HepG2 (cell line): ENCODE results near the gene LRRC8E. TPM values are rescaled to one million over a fixed set of nuclear protein-coding genes. Genes with fewer than 3 reads are reported as not detected.

Source experiments
- ATAC-seq: fragments of 200-7000 bp; cut with Tn5 transposase; 3 replicates; pipeline ENCODE4 v1.9.1; 2020; ENCODE audit warnings: mild to moderate bottlenecking, moderate library complexity
- BruUV-seq: library from RNA; stranded (reverse); fragments of 400-500 nt; replicated peaks from 2 replicates; lab custom pipeline; 2021; lab: Mats Ljungman, UMichigan
- CTCF ChIA-PET: fragments of 300-600 bp; formaldehyde crosslinking; extraction: SDS; loops from one replicate; lab custom pipeline; 2021; ENCODE audit warnings: low total read pairs, inconsistent platforms, low intra/inter-chr PET ratio; lab: Yijun Ruan, JAX
- POLR2A ChIA-PET: fragments of 350-600 bp; sonication (Branson Sonifier 250); formaldehyde crosslinking; loops from one replicate; lab custom pipeline; 2020; ENCODE audit warnings: antibody characterized with exemption, inconsistent platforms; lab: Yijun Ruan, JAX
- DNase-seq: peaks from one replicate; pipeline ENCODE4 v3.0.0-alpha.2; 2015; ENCODE audit warnings: low spot score
- FAIRE-seq: peaks from 3 replicates; lab custom pipeline; 2011; peaks lifted over from hg19 to GRCh38; lab: Jason Lieb, UNC
- H2AFZ ChIP-seq: one replicate; pipeline ENCODE4 v1.6.1; 2011; ENCODE audit warnings: low read length, inconsistent platforms
- H3K27ac ChIP-seq: fragments of 300-600 bp; 3 replicates; pipeline ENCODE4 v1.8.0; 2011; ENCODE audit warnings: mixed run types, mild to moderate bottlenecking, mixed read lengths, low read length, inconsistent platforms; ENCODE audit not compliant: insufficient read depth; ENCODE audit errors: extremely low read length
- H3K27me3 ChIP-seq, 2 experiments: fragments of 200-600 bp in 1 of 2; 2 replicates in 1 of 2; 3 replicates in 1 of 2; pipeline versions ENCODE4 v1.6.0 to v1.8.0; 2011; ENCODE audit warnings: low read length in 2 of 2, mild to moderate bottlenecking in 2 of 2, moderate library complexity in 2 of 2, inconsistent platforms in 1 of 2; ENCODE audit not compliant: insufficient read depth in 2 of 2, control insufficient read depth in 1 of 2
- H3K36me3 ChIP-seq, 2 experiments: fragments of 200-600 bp in 1 of 2; replicated peaks in 1 of 2; 2 replicates in 1 of 2; 3 replicates in 1 of 2; pipeline versions ENCODE4 v1.5.1 to v1.8.0; 2011; ENCODE audit warnings: low read length in 2 of 2, inconsistent platforms in 1 of 2; ENCODE audit not compliant: insufficient read depth in 2 of 2, control insufficient read depth in 1 of 2
- H3K4me1 ChIP-seq: 2 replicates; pipeline ENCODE4 v1.5.1; 2012; ENCODE audit warnings: low read length, inconsistent platforms; ENCODE audit not compliant: insufficient read depth
- H3K4me2 ChIP-seq: 2 replicates; pipeline ENCODE4 v1.6.0; 2011; ENCODE audit warnings: low read depth, low read length, inconsistent platforms
- H3K4me3 ChIP-seq, 3 experiments: fragments of 200-600 bp in 1 of 3; sonication (generic), shearing (Covaris generic) in 1 of 3; replicated peaks in 1 of 3; 2 replicates each; pipeline ENCODE4 v1.5.1; 2011 to 2016; ENCODE audit warnings: low read length in 3 of 3, inconsistent platforms in 2 of 3, low read depth in 2 of 3, mild to moderate bottlenecking in 2 of 3, control low read depth in 1 of 3, mixed read lengths in 1 of 3; ENCODE audit not compliant: insufficient read depth in 1 of 3
- H3K79me2 ChIP-seq: one replicate; pipeline ENCODE4 v1.6.1; 2011; ENCODE audit warnings: low read length, inconsistent platforms; ENCODE audit not compliant: insufficient read depth
- H3K9ac ChIP-seq: 2 replicates; pipeline ENCODE4 v1.6.0; 2011; ENCODE audit warnings: mild to moderate bottlenecking, low read depth, low read length, inconsistent platforms; ENCODE audit not compliant: insufficient read depth
- H3K9me3 ChIP-seq: 2 replicates; pipeline ENCODE4 v1.5.1; 2012; ENCODE audit warnings: mild to moderate bottlenecking, low read length
- H4K20me1 ChIP-seq: 2 replicates; pipeline ENCODE4 v1.6.0; 2011; ENCODE audit warnings: inconsistent platforms, mild to moderate bottlenecking, low read length, moderate library complexity; ENCODE audit not compliant: insufficient read depth
- ARNT2 ChIP-seq: sonication (generic); formaldehyde crosslinking; IDR thresholded peaks from 2 replicates; pipeline ENCODE4 v1.8.0; 2022; ENCODE audit warnings: mild to moderate bottlenecking, low read depth, missing genetic modification reagents, moderate library complexity
- ETV5 ChIP-seq: IDR thresholded peaks from 2 replicates; pipeline ENCODE4 v1.6.1; 2018; ENCODE audit warnings: missing biosample characterization, missing genetic modification reagents, inconsistent platforms, borderline replicate concordance
- GMEB1 ChIP-seq: sonication (generic); formaldehyde crosslinking; IDR thresholded peaks from 2 replicates; pipeline ENCODE4 v1.5.1; 2020; ENCODE audit warnings: missing genetic modification reagents, mild to moderate bottlenecking, borderline replicate concordance
- KAT8 ChIP-seq: IDR thresholded peaks from 2 replicates; pipeline ENCODE4 v1.6.1; 2016; ENCODE audit warnings: missing genetic modification reagents, missing compliant biosample characterization
- MEIS2 ChIP-seq: sonication (generic); formaldehyde crosslinking; IDR thresholded peaks from 2 replicates; pipeline ENCODE4 v1.9.0; 2021; ENCODE audit warnings: mild to moderate bottlenecking, missing genetic modification reagents
- POLR2AphosphoS5 ChIP-seq: IDR thresholded peaks from 2 replicates; pipeline ENCODE4 v1.6.1; 2012; ENCODE audit warnings: low read depth, low read length
- RBM39 ChIP-seq: fragments of 200-400 bp; formaldehyde crosslinking; IDR thresholded peaks from one replicate; pipeline ENCODE4 v1.6.1; 2018; ENCODE audit warnings: antibody characterized with exemption, mild to moderate bottlenecking, low read depth, low read length; ENCODE audit not compliant: poor library complexity, severe bottlenecking
- REL ChIP-seq: sonication (generic); formaldehyde crosslinking; conservative IDR thresholded peaks from 2 replicates; pipeline ENCODE4 v1.8.0; 2022; ENCODE audit warnings: mild to moderate bottlenecking, missing genetic modification reagents, moderate library complexity
- ZNF446 ChIP-seq: sonication (generic); formaldehyde crosslinking; IDR thresholded peaks from 2 replicates; pipeline ENCODE4 v1.5.0; 2020; ENCODE audit warnings: mild to moderate bottlenecking, missing genetic modification reagents
- ZNF574 ChIP-seq: sonication (generic); formaldehyde crosslinking; IDR thresholded peaks from 2 replicates; pipeline ENCODE4 v1.4.0; 2020; ENCODE audit warnings: missing genetic modification reagents
- ZNF770 ChIP-seq: sonication (generic); formaldehyde crosslinking; IDR thresholded peaks from 2 replicates; pipeline ENCODE4 v1.5.0; 2020; ENCODE audit warnings: mild to moderate bottlenecking, missing genetic modification reagents
- WGBS: methylation state at CpG from one replicate; pipeline ENCODE4 v1.1.6; 2017; ENCODE audit warnings: low lambda C conversion rate; 5-methylcytosine and 5-hydroxymethylcytosine counted together
- in situ Hi-C: cut with HindIII; loops from 2 replicates; pipeline ENCODE4 v1.10.0; 2017; ENCODE audit warnings: low pct_unique_long_range_greater_than_20kb; ENCODE audit not compliant: extremely low pct_ligation_motif_present
- intact Hi-C: fragments of 100-400 bp; cut with micrococcal nuclease; formaldehyde crosslinking; loops from one replicate; pipeline ENCODE4 v1.10.0; 2022; ENCODE audit not compliant: unreplicated experiment
- polyA plus RNA-seq, 8 experiments: library from polyadenylated mRNA; depleted of rRNA in 3 of 8; stranded (reverse) in 7 of 8; unstranded in 1 of 8; fragments of >200 nt; fragmentation: Illumina TruSeq in 4 of 8; extraction: Trizol in 4 of 8; gene quantifications; 2 replicates each; pipeline versions ENCODE4 v1.2.1 to v1.2.3, GENCODE V29; 2011 to 2016; ENCODE audit warnings: low read depth in 4 of 8, missing spikeins in 1 of 8, mixed read lengths in 1 of 8; ENCODE audit not compliant: insufficient read depth in 1 of 8
- total RNA-seq, 5 experiments: library from RNA; depleted of rRNA; stranded (reverse); fragments of >200 nt; fragmentation: Illumina TruSeq; extraction: Trizol; gene quantifications; 2 replicates each; pipeline ENCODE4 v1.2.3, GENCODE V29; 2016; ENCODE audit warnings: low read depth in 1 of 5

LRRC8E gene
- total and polyA plus RNA-seq, 2 of the 13 experiments (the other 11 are each of a cell fraction or from before 2014, with no cell fraction given): 8.0 to 10.3 TPM

- TF ChIP-seq RBM39: peak; percentile 75
These were observed 30.5 kb downstream of the LRRC8E start (continued) for GRCh38 chr19:7918615-7919421.

GRCh38 chr19:7919610-7920518 lies 31.6 kb downstream of the LRRC8E start, which contains the start of gene SNAPC2:
TSS of gene SNAPC2 (plus strand) at chr19:7920338. CDS start at chr19:7920367, 29 bp downstream.
- no peaks in the 10 kb centered on the region for H3K9me3 ChIP-seq
- intact Hi-C loops: no loop called here
- H4K20me1 ChIP-seq: peaks cover 5% of the 10 kb centered on the region; the same call in 1 of the 2 replicates
- in situ Hi-C loops: loop anchor here (5.0 kb wide), 1 partner anchor 68 kb away; no protein-coding TSS in a partner anchor
- peaks cover 41% of the 10 kb centered on the region for H3K4me1 ChIP-seq
- no peaks in the 10 kb centered on the region; a peak in 1 of 5 replicates for H3K27me3 ChIP-seq
- WGBS: 2% methylated on average over 33 of the region's 62 CpGs
- DNase-seq: peak; percentile 89
- FAIRE-seq: peak; percentile 63
- H3K4me2 ChIP-seq: peak within 1 kb of the TSS; percentile 91
- no peak within 1 kb of the TSS for H2AFZ ChIP-seq
- TSS peak; percentile 84 for BruUV-seq
- POLR2A ChIA-PET: interaction anchor here (0.6 to 6.4 kb wide), 21 partner anchors 9 to 1199 kb away, joined by 3 to 85 read pairs (median 8); partner anchors contain the start of genes C3, LRRC8E, MAP2K7 and TIMM44
- H3K27ac ChIP-seq: peak within 1 kb of the TSS; percentile 92
- no peaks in the 10 kb centered on the region for H3K79me2 ChIP-seq
- peak within 1 kb of the TSS; percentile 85 to 89 (median 87) for H3K4me3 ChIP-seq
- peak within 1 kb of the TSS; percentile 86 for H3K9ac ChIP-seq
- CTCF ChIA-PET: interaction anchor here (1.4 to 1.7 kb wide), 2 partner anchors 51 to 67 kb away, joined by 3 to 5 read pairs; no protein-coding TSS in a partner anchor
- ATAC-seq: peak; percentile 53
- H3K36me3 ChIP-seq: peaks cover 5 to 10% of the 10 kb centered on the region in 2 experiments; a peak in 2 of 5 replicates
- TF ChIP-seq POLR2AphosphoS5 (peak; percentile 87), ZNF446 (CRISPR knock-in tag) (no peak; the same call in 1 of the 2 replicates), ETV5 (CRISPR knock-in tag) (peak; percentile 80; the same call in 1 of the 2 replicates), GMEB1 (CRISPR knock-in tag) (peak; percentile 82), ZNF770 (peak; percentile 56; the same call in 1 of the 2 replicates), KAT8 (CRISPR knock-in tag) (peak; percentile 81; the same call in 1 of the 2 replicates), ZNF574 (peak; percentile 57), ARNT2 (peak; percentile 70; the same call in 1 of the 2 replicates), REL (CRISPR knock-in tag) (0 out of 2 replicates have a peak, but pooled peaks have one; percentile 61), MEIS2 (no peak; the same call in 1 of the 2 replicates)
